ENCODE data around the gene DGKG.

GRCh38 chr3:186180891-186181481 lies 181.0 kb downstream of the DGKG start:
- TF ChIP-seq YY1 (IDR thresholded peaks at IDR 0.05; ENCODE audit: insufficient read depth, insufficient read length) (no peak), ZNF274 (IDR thresholded peaks at IDR 0.05; ENCODE audit: low read depth, low read length) (no peak), SUZ12 (IDR thresholded peaks at IDR 0.05; ENCODE audit: extremely low read depth, insufficient read depth, insufficient read length) (no peak)

Measured in NT2/D1 (cell line).